Measurements from ENCODE around the gene ZBTB20.

ZBTB20 gene

GRCh38 chr3:114509756-114510155 lies 637.3 kb downstream of the ZBTB20 start:
- TF ChIP-seq EZH2phosphoT487 (conservative IDR thresholded peaks at IDR 0.05; ENCODE audit: low read length), result no peak
- TF ChIP-seq, protein P1, sequence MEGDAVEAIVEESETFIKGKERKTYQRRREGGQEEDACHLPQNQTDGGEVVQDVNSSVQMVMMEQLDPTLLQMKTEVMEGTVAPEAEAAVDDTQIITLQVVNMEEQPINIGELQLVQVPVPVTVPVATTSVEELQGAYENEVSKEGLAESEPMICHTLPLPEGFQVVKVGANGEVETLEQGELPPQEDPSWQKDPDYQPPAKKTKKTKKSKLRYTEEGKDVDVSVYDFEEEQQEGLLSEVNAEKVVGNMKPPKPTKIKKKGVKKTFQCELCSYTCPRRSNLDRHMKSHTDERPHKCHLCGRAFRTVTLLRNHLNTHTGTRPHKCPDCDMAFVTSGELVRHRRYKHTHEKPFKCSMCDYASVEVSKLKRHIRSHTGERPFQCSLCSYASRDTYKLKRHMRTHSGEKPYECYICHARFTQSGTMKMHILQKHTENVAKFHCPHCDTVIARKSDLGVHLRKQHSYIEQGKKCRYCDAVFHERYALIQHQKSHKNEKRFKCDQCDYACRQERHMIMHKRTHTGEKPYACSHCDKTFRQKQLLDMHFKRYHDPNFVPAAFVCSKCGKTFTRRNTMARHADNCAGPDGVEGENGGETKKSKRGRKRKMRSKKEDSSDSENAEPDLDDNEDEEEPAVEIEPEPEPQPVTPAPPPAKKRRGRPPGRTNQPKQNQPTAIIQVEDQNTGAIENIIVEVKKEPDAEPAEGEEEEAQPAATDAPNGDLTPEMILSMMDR (IDR thresholded peaks at IDR 0.05; ENCODE audit: insufficient read depth, low read length, poor library complexity, severe bottlenecking), result no peak

GRCh38 chr3:114508976-114509375 lies 638.1 kb downstream of the ZBTB20 start:
- Histone ChIP-seq H3K27ac (ENCODE audit: low read depth, low read length) (no peak overlapping the region), H3K9me3 (ENCODE audit: insufficient read depth, low read length) (no peaks in the 10 kb centered on the region), H3K4me3 (ENCODE audit: insufficient read depth, low read length, poor library complexity, severe bottlenecking) (no peak overlapping the region), H3F3A (ENCODE audit: insufficient read depth) (no peaks in the 10 kb centered on the region), H4K20me1 (ENCODE audit: low read depth, low read length) (no peaks in the 10 kb centered on the region), H3K36me3 (ENCODE audit: low read length) (no peaks in the 10 kb centered on the region), H3K9ac (ENCODE audit: low read length) (no peak overlapping the region), H3K79me2 (ENCODE audit: insufficient read depth, low read length) (no peaks in the 10 kb centered on the region), H2AFZ (ENCODE audit: low read depth, low read length, severe bottlenecking) (no peak overlapping the region), H3K27me3 (ENCODE audit: low read length) (no peaks in the 10 kb centered on the region), H3K4me2 (ENCODE audit: low read depth, low read length, poor library complexity, severe bottlenecking) (no peak overlapping the region), H3K9me2 (replicated peaks; ENCODE audit: insufficient read depth, low read length) (no peaks in the 10 kb centered on the region)
- TF ChIP-seq, protein P1 (IDR thresholded peaks at IDR 0.05; ENCODE audit: insufficient read depth, low read length, poor library complexity, severe bottlenecking), result no peak
- TF ChIP-seq EZH2phosphoT487 (conservative IDR thresholded peaks at IDR 0.05; ENCODE audit: low read length), result no peak

More at GRCh38 chr3:114509756-114510155, 637.3 kb downstream of the ZBTB20 start:
- Histone ChIP-seq H3K9me2 (replicated peaks; ENCODE audit: insufficient read depth, low read length) (no peaks in the 10 kb centered on the region), H3K79me2 (ENCODE audit: insufficient read depth, low read length) (no peaks in the 10 kb centered on the region), H3K36me3 (ENCODE audit: low read length) (no peaks in the 10 kb centered on the region), H3K27ac (ENCODE audit: low read depth, low read length) (no peak overlapping the region), H2AFZ (ENCODE audit: low read depth, low read length, severe bottlenecking) (no peak overlapping the region), H3K27me3 (ENCODE audit: low read length) (no peaks in the 10 kb centered on the region), H4K20me1 (ENCODE audit: low read depth, low read length) (no peaks in the 10 kb centered on the region), H3K9me3 (ENCODE audit: insufficient read depth, low read length) (no peaks in the 10 kb centered on the region), H3K4me2 (ENCODE audit: low read depth, low read length, poor library complexity, severe bottlenecking) (no peak overlapping the region), H3K4me3 (ENCODE audit: insufficient read depth, low read length, poor library complexity, severe bottlenecking) (no peak overlapping the region), H3F3A (ENCODE audit: insufficient read depth) (no peaks in the 10 kb centered on the region), H3K9ac (ENCODE audit: low read length) (no peak overlapping the region)

- Histone ChIP-seq H3K27me3 (ENCODE audit: low read length) (no peaks in the 10 kb centered on the region), H3K27ac (ENCODE audit: low read depth, low read length) (no peak overlapping the region), H3K4me2 (ENCODE audit: low read depth, low read length, poor library complexity, severe bottlenecking) (no peak overlapping the region), H3K79me2 (ENCODE audit: insufficient read depth, low read length) (no peaks in the 10 kb centered on the region), H3K4me3 (ENCODE audit: insufficient read depth, low read length, poor library complexity, severe bottlenecking) (no peak overlapping the region), H3K9ac (ENCODE audit: low read length) (no peak overlapping the region), H3K9me3 (ENCODE audit: insufficient read depth, low read length) (no peaks in the 10 kb centered on the region), H3F3A (ENCODE audit: insufficient read depth) (no peaks in the 10 kb centered on the region), H4K20me1 (ENCODE audit: low read depth, low read length) (no peaks in the 10 kb centered on the region), H3K36me3 (ENCODE audit: low read length) (no peaks in the 10 kb centered on the region), H2AFZ (ENCODE audit: low read depth, low read length, severe bottlenecking) (no peak overlapping the region), H3K9me2 (replicated peaks; ENCODE audit: insufficient read depth, low read length) (no peaks in the 10 kb centered on the region)
- TF ChIP-seq, protein P1 (IDR thresholded peaks at IDR 0.05; ENCODE audit: insufficient read depth, low read length, poor library complexity, severe bottlenecking), result no peak
- TF ChIP-seq EZH2phosphoT487 (conservative IDR thresholded peaks at IDR 0.05; ENCODE audit: low read length), result no peak
Observed at GRCh38 chr3:114508208-114508607, 638.9 kb downstream of the ZBTB20 start.

Measured in SU-DHL-6 (cell line).